Coronary artery (tissue), 2 donors: Measurements from ENCODE around the gene EIF4E1B.

Source experiments
- DNase-seq: peaks from one replicate; pipeline ENCODE4 v3.0.0-alpha.2; 2017; ENCODE audit warnings: low spot score
- H3K27ac ChIP-seq, 2 donors: fragments of 200-600 bp; sonication (generic); one replicate each; pipeline ENCODE4 v1.5.1; 2016 to 2019
- H3K4me3 ChIP-seq: fragments of 200-600 bp; sonication (generic); 2 replicates; pipeline ENCODE4 v1.5.1; 2016; ENCODE audit warnings: mild to moderate bottlenecking, moderate library complexity
- CTCF ChIP-seq: fragments of 200-600 bp; sonication (generic); IDR thresholded peaks from one replicate; pipeline ENCODE4 v1.5.1; 2019; ENCODE audit warnings: antibody characterized with exemption

EIF4E1B gene

GRCh38 chr5:176612855-176613254, 17.6 kb upstream of the EIF4E1B start:
- DNase-seq: no peak
- Histone ChIP-seq H3K27ac (no peak overlapping the region), H3K4me3 (no peak overlapping the region)
- TF ChIP-seq CTCF: no peak

GRCh38 chr5:176614805-176615478, 15.5 kb upstream of the EIF4E1B start:
- no peak for DNase-seq
- Histone ChIP-seq H3K27ac (no peak overlapping the region), H3K4me3 (no peak overlapping the region)
- TF ChIP-seq CTCF: no peak

GRCh38 chr5:176616511-176616910, 14.0 kb upstream of the EIF4E1B start:
- DNase-seq: no peak
- Histone ChIP-seq H3K27ac (no peak overlapping the region), H3K4me3 (no peak overlapping the region)
- TF ChIP-seq CTCF: no peak

- no peak for DNase-seq
- TF ChIP-seq CTCF: no peak
- H3K4me3 ChIP-seq: peak overlapping the region; percentile 46
- H3K27ac ChIP-seq: no peak overlapping the region
These were observed 11.7 kb upstream of the EIF4E1B start for GRCh38 chr5:176618783-176619182.

- DNase-seq: no peak
- no peak for TF ChIP-seq CTCF
- no peak overlapping the region for H3K27ac ChIP-seq
- peak overlapping the region; percentile 46 for H3K4me3 ChIP-seq
These were observed 11.3 kb upstream of the EIF4E1B start for GRCh38 chr5:176619203-176619568.

- no peak for DNase-seq
- Histone ChIP-seq H3K4me3 (peak overlapping the region; percentile 52), H3K27ac (no peak overlapping the region)
- no peak for TF ChIP-seq CTCF
These were observed 10.7 kb upstream of the EIF4E1B start for GRCh38 chr5:176619569-176620332.
